NCI-H2081 treated with DMSO at 0.1 percent for 48 hours (cell line): ENCODE measurements around the gene PSMD9.

Experiments
- DNase-seq: peaks from one replicate; lab custom pipeline; 2025; lab: John Stamatoyannopoulos, UW

Gene PSMD9

GRCh38 chr12:121955258-121956237 lies 67.0 kb downstream of the PSMD9 start:
- DNase-seq = no peak

DNA sequence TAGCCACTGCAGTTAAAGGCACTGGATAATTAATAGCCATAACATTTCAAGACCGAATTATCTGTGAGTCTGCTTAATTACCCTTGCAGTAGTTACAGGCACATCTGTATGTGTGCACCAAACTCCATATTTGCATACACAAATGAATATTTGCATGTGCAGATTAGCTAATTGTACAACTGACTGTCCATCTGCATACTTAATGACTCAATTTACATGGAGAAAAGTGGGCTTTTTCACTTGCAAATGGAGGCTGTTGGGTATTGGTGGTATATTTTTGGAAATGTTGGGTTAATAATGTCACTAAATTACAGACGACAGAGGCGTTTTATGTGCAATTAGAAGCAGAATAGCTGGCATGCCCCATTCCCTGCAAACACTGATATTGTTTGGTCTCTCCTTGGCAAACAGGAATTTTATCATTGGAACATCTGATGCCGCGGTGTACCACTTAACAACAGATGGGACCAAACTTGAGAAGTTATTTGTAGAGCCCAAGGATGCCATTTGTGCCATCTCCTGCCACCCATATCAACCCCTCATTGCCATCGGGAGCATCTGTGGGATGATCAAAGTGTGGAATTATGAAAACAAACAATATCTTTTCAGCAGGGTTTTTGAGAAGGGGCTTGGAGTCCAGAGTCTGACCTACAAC lies 69.4 kb downstream of the PSMD9 start:
- no peak for DNase-seq

GRCh38 chr12:121958541-121959240 lies 70.1 kb downstream of the PSMD9 start:
- no peak for DNase-seq

GRCh38 chr12:121960541-121960940 lies 72.0 kb downstream of the PSMD9 start:
- DNase-seq = no peak

- DNase-seq = no peak
Observed at GRCh38 chr12:121961195-121961879, 72.7 kb downstream of the PSMD9 start.

DNA sequence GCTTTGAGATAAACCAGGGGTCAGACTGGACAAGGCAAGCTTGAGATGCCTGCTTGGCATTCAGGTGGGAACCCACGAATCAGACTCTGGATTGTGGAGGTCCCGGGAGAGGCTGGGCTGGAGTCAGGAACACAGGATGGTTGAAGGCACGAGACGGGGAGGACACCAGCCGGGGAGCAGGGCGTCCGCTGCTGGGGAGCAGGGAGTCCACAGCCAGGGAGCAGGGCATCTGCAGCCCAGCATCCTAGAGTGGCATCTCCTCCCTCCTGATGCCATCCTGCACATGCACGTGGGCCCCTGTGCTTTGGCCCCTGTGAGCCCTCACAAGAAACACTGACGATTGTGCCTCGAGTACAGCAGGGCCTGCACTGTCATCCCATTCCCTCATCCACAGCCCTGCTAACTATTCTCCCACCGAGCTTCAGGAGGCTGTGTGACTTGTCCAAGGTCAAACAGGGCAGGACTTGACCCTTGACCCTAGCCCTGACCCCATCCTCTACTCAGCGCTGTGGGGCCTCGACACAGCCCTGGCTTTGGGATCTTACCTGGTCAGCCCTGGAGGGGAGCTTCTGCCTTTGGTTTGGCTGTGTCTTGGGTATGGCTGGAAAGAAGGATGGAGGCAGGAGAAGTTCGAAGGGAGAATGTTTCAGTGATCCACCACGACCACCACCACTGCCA lies 74.9 kb downstream of the PSMD9 start:
- no peak for DNase-seq

GRCh38 chr12:121964813-121965643 lies 76.4 kb downstream of the PSMD9 start:
- DNase-seq = no peak

DNA sequence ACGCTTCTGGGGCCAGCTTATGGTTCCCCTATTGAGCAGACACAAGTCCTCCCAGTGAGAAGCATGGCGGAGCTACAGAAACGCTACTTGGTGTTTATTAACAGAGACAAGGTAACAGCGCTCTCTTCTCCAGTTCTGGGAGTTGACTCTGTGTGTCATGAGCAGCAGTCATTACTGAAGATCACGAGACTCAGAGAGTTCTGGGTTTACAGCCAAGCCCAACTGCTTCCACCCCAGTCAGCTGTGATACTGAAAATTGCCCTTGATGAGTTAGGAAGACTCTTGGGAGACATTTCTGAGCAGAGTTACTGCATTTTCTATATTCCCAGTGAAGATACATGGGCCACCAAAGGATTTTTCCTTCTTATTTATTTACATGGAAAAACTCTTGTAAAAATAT lies 78.4 kb downstream of the PSMD9 start:
- DNase-seq = no peak
